GM15510 (cell line): ENCODE results near the gene ANKRD7.

ENCODE experiments used
- POLR2A ChIP-seq: IDR thresholded peaks from 3 replicates; pipeline ENCODE4 v1.6.1; 2011; ENCODE audit warnings: borderline replicate concordance; ENCODE audit not compliant: insufficient read length; ENCODE audit errors: extremely low read depth

The ANKRD7 gene

DNA sequence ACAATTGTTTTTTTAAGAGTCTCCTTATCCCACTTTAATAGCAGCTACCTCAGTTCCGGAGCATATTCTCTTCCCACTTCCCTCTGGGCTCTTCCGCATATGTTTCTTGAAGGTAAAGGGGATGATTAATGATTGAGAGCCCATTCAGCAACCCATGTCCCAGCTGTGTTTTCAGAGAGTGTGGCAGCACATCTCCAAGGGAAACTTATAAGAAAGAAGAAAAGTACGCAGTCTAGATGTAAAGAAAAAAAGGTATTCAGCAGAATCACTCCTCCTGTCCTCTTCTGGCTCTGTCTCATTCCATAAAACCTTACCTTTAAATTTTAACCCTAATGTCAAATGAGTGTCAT, 9.7 kb upstream of the ANKRD7 start:
- no peak for TF ChIP-seq POLR2A

DNA sequence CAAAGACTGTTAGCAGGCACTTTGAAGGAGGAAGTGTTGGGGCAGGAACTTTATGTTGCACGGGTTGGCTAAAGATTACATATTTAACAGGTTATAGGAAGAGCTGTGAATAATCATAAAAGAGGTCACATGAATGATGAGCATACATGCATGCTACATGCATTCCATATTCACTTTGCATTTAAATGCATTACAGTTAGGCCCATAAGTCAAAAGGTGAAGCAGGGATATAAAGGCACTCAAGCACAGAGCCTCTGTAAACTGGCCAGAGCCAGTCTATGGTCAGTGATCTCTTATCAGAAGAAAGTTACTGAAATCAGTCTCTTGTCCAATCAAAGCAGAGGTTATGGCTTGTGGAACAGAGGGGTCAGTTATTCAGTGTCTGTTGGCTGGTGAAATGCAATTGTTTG, 7.3 kb upstream of the ANKRD7 start:
- TF ChIP-seq POLR2A: no peak

DNA sequence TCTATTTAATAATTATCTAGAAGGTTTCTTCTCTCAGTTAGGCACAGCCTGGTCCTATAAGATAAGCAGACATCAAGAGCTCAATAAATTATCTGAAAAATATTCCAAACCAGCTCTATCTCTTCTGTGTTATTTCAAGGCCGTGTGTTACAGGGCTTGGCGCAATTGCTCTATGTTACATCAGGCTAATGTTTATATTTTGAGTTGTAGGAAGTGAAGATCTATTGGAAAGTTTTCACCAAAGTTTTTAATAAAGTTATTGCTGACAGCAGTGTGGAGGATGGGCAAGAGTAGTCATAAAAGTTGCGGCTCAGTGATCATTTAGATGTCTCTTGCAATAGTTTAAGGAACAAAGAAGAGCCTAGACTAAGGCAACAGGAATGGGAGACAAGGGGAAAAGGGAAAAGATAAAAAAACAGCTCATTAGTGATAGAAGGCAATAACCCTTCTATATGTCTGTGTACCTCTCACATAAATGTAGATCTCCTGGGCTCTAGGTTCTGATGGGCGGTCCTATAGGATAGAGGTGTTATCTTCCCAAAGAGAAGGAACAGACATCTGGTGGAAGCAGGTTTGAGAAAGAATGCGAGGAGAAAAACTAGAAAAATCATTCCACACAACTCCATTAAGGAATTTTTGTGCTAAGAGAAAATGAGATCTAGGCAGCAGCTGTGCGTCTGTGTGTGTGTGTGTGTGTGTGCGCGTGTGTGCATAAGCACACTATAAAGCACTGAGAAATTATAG, 5.9 kb upstream of the ANKRD7 start:
- no peak for TF ChIP-seq POLR2A

DNA sequence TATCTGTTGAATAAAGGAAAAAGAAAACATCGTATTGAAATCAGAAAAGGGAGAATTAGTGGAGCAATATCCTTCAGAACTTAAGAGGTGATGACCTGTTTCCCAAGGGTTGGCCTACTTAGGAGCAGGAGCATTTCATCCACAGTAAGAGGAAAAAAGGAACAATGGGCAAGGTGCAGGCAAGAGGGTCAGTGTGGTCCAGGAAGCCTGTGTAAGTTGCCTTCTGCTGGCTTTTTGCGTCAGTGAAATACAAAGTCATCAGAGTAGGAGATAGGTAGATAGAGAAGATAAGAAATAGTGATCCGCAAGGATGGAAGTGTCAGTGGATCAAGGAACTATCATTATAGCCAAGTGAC, 5.4 kb upstream of the ANKRD7 start:
- no peak for TF ChIP-seq POLR2A

DNA sequence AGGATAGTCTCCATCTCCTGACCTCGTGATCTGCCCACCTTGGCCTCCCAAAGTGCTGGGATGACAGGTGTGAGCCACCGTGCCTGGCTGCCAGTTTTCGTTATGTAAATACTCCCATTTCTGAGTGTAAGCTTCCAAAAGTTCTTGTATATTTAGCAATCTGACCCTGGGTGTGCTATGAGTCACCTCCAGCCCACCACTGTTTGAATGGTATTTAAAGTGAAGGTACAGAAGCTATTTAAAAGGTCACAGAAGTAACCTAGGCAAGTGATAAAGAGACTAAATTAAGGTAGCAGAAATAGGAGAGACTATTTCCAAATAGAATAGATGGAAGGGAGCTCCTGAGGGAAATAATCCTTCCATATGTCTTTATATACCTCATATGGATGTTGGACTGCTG, 3.9 kb upstream of the ANKRD7 start:
- no peak for TF ChIP-seq POLR2A

DNA sequence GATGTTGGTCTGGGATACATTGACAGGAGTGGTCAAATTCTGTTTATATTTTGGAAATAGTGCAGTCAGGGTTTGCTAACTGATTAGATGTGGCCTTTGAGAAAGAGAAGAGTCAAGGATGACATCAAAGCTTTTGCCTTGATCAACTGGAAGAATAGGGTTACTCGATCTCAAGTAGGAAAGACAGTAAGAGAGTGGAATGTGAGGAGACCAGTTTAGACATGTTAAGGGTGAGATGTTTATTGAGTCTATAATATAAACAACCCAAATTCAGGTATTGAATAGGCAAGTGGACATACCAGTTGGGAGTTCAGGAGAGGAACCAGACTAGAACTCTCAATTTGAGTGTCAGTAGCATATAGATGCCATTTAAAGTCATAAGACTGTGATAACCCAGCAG, 1.9 kb upstream of the ANKRD7 start:
- no peak for TF ChIP-seq POLR2A

DNA sequence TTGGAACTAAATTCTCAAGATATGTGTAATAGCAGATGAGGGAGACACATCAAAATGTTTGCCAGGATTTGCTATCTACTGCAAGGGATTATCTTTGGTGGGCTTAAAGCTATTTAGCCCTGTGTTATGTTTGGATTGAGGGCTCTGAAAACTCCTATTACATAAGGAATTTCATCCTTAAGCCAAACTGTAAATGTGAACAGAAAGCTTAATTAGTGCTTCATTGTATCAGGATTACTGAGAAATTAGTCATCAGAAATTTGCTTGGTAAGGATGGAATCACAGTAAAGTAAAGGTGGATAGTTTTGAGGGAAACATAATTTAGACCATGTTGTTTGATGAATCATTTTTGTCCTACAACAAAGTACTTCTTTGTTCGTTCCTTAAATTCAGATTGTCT, 8.3 kb downstream of the ANKRD7 start:
- no peak for TF ChIP-seq POLR2A

DNA sequence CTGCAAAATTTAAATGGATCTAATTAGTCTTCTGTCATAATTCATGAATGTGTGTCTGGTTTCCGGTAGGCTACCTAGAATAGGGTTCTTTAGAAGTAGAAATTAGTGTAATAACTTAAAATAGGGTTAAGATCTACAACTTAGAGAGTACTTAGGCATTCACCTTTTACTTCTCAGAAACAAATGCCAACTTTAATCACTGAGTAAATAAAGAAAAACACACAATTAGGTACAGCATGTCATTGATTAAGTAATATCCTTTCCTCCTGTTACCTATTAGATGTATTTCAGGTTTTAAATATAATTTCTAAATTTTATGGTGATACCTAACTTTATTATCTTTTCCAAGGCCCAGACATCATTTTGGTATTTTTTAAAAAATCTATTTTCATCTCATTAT, 9.3 kb downstream of the ANKRD7 start:
- no peak for TF ChIP-seq POLR2A

DNA sequence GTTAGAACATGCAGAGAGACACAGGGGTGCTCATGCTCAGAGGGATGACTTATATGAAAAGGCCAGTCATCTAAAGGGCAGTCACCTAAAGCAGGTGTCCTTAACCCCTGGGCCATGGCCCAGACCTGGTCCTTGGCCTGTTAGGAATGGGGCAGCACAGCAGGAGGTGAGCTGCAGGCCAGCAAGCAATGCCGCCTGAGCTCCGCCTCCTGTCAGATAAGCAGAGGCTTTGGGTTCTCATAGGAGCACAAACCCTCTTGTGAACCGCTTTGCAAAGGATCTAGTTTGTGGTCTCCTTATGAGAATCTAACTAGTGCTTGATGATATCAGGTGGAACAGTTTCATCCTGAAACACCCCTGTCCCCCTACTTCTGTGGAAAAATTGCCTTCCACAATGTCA, 14.5 kb downstream of the ANKRD7 start:
- no peak for TF ChIP-seq POLR2A

DNA sequence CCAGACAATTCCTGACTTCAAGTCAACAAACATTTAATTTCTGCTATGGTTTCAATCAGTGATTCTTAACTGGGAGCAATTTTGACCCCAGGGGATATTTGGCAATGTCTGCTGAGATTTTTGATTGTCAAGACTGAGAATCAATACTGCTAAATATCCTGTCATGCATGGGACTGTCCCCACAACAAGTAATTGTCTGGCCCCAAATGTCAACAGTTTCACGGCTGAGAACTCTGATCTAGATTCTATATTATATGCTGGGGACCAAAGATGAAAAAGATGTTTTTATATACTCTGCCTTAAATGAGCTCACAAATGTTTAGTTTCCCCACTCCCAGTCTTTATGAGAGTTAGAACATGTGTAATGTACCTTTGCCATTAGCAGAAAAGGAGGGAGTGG, 19.2 kb downstream of the ANKRD7 start:
- TF ChIP-seq POLR2A: no peak

DNA sequence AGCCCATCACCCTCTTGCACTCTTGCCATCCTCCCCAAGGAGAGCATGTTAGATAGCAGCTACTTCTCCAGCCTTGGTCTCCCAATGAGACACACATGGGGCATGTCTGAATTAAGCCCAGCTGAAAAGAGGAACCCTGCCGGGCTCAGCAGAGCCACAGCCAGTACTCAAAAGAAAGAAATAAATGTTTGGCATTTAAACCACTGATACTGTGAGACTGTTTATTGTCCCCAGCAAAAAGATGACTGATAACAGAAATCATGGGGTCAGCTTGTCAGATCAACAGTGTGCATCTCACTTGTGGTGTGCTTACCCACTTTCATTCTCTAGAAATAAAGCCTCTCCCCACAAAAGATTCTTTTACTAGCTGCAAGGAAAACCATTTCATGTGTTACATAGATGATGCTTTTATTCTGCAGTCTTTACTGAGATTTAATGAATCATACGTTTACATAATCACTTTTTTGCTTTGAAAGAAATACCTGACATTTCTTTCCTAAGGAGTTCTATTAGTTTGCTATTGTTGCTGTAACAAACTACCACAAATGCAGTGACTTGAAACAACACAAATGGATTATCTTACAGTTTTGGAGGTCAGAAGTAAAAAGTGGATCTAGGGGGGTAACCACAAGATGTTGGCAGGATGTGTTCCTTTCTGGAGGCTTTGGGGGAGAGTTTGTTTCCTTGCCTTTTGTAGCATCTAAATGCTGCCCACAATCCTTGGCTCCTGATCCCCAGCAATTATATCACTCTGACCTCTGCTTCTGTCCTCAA, 20.9 kb downstream of the ANKRD7 start:
- no peak for TF ChIP-seq POLR2A

DNA sequence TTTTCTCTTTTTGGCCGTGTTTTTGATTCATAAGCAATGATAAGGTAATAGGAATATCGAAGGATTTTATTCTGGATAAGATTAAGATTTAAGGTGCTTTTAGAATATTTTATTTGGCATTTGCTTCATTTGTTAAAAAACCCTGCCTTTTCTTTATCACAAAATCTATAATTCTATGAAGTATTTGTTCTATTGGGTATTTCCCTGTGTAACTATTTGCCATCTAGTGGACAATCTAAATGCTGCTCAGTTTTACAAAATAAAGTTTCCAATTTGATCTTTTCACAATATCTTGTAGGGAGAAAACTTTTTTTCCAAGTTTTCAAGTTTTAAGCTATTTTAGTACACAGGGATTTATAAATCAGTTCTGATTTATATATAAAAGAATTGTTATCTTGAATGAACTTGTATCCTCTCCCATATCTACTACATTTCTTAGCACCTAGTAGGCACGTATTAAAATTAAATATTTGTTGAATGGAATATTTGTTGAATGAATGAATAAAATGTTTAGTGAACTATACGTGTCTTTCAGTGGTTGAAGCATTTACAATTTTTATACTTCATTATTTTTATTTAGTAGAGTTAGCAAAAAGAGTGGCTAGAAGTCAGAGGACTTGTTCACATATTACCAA, 26.5 kb downstream of the ANKRD7 start:
- no peak for TF ChIP-seq POLR2A

DNA sequence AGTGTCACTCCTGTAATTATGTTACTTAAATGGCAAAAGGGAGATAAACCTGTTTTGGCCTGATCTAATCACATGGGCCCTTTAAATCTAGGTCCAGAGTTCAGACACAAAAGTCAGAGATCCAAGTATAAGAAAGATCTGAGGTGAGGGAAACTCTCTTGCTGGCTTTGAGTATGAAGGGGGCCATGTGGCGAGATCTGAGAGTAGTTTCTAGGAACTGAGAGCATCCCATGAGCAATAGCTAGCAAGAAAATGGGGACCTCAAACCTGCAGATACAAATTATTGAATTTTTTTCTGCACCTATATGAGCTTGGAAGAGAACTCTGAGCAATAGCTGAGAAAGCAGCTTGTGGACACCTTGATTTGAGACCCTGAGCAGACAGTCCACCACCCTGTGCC, 27.6 kb downstream of the ANKRD7 start:
- no peak for TF ChIP-seq POLR2A

DNA sequence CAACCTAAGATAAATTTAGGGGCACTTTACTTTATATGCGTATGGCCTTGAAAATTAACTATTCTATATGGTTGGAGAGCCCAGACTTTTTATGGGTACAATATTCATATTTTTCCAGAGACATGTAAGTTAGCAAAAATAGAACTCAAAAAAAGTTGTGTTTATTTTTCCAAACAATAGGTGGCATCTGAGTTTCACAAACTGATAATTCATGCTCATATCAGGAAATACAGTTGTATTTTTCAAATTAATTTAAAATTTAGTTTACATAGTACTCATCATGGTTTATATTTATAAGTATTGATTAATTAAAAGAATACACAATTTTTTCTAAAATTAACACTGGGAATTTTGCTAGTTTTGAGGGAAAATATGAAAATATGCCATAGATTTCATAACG, 34.6 kb downstream of the ANKRD7 start:
- no peak for TF ChIP-seq POLR2A

DNA sequence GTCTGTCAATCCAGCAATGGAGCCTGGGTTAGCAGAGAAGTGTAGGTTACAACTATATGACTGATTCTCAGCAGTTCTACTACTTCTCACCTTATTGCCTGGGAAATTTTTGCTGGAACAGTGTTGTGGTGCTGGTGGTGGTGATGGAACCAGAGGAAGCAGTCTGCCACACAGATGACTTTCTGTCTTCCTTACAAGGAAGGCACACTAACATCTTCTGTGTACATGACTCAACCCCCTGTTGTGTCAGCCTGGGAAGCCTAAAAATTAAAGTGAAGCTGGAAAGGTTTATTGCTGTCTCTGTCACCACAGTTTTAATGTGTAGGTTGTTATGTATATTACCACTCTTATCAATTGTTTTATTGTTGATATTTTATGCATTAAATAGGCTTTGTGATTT, 40.3 kb downstream of the ANKRD7 start:
- TF ChIP-seq POLR2A: no peak

DNA sequence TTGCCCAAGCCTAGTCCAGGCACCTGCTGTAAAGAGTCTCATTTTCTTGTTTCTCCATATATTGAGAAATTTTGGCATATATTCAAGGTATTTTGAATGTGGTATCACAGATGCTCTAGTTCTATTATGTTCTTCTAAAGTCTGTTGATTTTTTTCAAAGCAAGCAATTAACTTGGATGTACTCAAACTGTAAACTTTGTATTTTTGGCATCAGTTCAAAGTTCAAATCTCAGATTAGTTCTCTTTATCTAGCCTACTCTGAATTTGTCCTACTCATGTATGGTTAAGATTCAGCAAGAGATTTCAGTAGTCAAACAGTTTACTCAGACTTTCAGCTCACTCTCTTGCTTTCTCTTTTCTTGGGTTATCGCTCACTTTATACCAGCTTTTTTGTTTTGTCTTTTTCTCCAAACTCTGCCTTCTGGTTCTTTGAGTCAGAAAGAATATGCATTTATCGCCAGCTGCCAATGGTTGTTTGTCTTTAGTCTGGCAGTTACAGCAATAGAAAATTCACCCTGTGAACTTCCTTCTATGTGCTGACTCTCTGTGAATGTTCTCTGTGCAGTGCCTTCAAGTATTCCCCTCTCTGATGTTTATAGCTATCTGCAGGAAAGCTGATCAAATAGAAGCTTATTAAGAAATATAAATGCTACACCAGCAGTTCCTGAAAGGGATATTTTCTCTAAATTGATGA, 56.0 kb downstream of the ANKRD7 start:
- TF ChIP-seq POLR2A: no peak

DNA sequence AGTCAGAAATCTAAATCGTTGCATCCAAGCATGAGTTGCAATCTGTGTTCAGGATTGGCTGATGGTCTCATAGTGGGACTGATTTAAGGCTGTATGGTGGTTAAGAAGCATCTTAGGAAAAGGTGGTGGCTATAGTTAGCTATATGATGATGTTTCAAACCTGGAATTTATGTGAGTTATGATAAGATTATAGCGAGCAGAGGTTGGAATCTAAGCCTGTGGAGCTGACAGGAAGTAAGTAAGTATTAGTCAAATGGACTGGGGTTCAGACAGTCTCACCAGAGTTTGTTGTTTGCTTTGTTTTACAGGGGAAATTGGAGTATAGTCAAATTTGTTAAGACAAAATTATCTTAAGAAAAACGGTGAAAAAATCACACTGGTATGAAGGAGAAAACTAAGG, 56.7 kb downstream of the ANKRD7 start:
- no peak for TF ChIP-seq POLR2A

DNA sequence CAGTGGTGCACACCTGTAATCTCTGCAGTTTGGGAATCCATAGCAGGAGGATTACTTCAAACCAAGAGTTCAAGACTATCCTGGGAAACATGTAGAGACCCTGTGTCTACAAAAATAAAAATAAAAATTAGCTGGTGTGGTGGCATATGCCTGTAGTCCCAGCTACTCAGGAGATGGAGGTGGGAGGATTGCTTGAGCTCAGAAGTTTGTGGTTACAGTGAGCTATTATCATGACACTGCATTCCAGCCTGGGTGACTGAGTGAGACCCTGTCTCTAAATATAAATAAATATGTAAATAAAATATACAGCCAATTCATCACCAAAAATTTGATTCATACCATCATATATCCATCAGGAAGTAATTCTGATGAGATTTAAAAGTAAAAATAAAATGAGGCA, 60.9 kb downstream of the ANKRD7 start:
- no peak for TF ChIP-seq POLR2A
